Activated naive CD8-positive, alpha-beta T cell treated with anti-CD3 and anti-CD28 coated beads, Interleukin-2, amount 50 U/mL, for 16 hours (primary cell): ENCODE measurements around the gene CARNS1.

Experiments used
- DNase-seq: peaks from one replicate; pipeline ENCODE4 v3.0.0-alpha.2; 2020; ENCODE audit warnings: low read depth, low spot score

CARNS1 gene

GRCh38 chr11:67441098-67441563 lies 25.7 kb downstream of the CARNS1 start:
- no peak for DNase-seq

GRCh38 chr11:67441731-67442351 lies 26.4 kb downstream of the CARNS1 start:
- no peak for DNase-seq

- no peak for DNase-seq
Measured at GRCh38 chr11:67442504-67443404, 27.3 kb downstream of the CARNS1 start.

- no peak for DNase-seq
Measured at GRCh38 chr11:67445515-67445914, 30.0 kb downstream of the CARNS1 start.

GRCh38 chr11:67448220-67448609 lies 32.7 kb downstream of the CARNS1 start:
- no peak for DNase-seq

- DNase-seq: no peak
Measured at GRCh38 chr11:67449116-67449844, 33.8 kb downstream of the CARNS1 start.

GRCh38 chr11:67450796-67451657 lies 35.5 kb downstream of the CARNS1 start:
- no peak for DNase-seq

GRCh38 chr11:67451658-67451976 lies 36.1 kb downstream of the CARNS1 start:
- no peak for DNase-seq

- no peak for DNase-seq
Measured at GRCh38 chr11:67452141-67452952, 36.9 kb downstream of the CARNS1 start, which contains the start of gene GPR152. TSS of gene GPR152 (minus strand) at chr11:67452729. CDS start at chr11:67452724, 5 bp downstream.

- DNase-seq: no peak
Measured at GRCh38 chr11:67453816-67454732, 38.6 kb downstream of the CARNS1 start.

- DNase-seq: no peak
Measured at GRCh38 chr11:67455054-67455453, 39.6 kb downstream of the CARNS1 start, which contains the start of gene CABP4. TSS of gene CABP4 (plus strand) at chr11:67455354. CDS start at chr11:67455424, 70 bp downstream.

GRCh38 chr11:67456068-67456705 lies 40.7 kb downstream of the CARNS1 start:
- DNase-seq: no peak

- DNase-seq: no peak
Measured at GRCh38 chr11:67457453-67457852, 42.0 kb downstream of the CARNS1 start.

- DNase-seq: no peak
Measured at GRCh38 chr11:67458266-67458665, 42.8 kb downstream of the CARNS1 start.

- no peak for DNase-seq
Measured at GRCh38 chr11:67463186-67463585, 47.7 kb downstream of the CARNS1 start.

GRCh38 chr11:67463680-67464410 lies 48.4 kb downstream of the CARNS1 start:
- no peak for DNase-seq

- peak; percentile 80 for DNase-seq
Measured at GRCh38 chr11:67464411-67465188, 49.1 kb downstream of the CARNS1 start.
